ENCODE data around the gene SPOPL.

The SPOPL gene

DNA sequence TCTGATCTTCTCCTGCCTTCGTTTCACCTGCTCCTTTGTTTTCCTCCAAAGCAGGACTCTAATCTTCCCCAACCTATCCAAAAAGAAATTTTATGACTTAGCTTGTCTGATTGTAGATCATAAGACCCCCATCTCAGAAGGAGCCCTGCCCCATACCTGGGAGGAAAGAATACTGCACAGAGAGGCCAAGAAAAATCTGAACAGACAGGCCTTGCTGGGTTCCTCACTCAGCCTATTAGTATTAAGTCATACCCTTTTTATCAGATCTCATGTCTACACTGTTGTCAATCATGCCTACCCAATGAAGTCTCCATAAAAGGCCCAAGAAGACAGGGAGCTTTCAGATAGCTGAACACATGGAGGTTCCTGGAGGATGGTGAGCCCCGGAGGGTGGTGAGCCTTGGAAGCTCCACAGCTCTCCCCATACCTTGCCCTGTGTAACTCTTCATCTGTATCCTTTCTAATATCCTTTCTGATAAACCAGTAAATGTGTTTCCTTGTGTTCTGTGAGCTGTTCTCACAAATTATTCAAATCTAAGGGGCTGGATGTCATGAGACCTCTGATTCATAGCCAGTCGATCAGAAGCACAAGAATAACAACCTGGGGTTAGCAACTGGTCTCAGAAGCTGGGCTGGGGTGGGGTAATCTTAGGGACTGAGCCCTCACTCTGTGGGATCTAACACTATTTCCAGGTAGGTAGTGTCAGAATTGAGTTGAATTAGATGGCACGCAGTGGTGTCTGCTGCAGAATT lies 108.8 kb downstream of the SPOPL start:
- H3K9ac ChIP-seq (ENCODE audit: low read length) = no peak overlapping the region
- H3K9me3 ChIP-seq (ENCODE audit: low read length) = no peaks in the 10 kb centered on the region
- H3K4me1 ChIP-seq (ENCODE audit: insufficient read depth, low read length) = no peaks in the 10 kb centered on the region
- H3K36me3 ChIP-seq (ENCODE audit: insufficient read depth, low read length) = no peaks in the 10 kb centered on the region
- H3K27me3 ChIP-seq (ENCODE audit: control insufficient read depth in 1 of 2, insufficient read depth in 2 of 2, low read length in 2 of 2) = no peaks in the 10 kb centered on the region
- no peak overlapping the region for H3K27ac ChIP-seq (ENCODE audit: low read depth, low read length)
- no peak overlapping the region for H3K4me3 ChIP-seq (ENCODE audit: low read depth in 1 of 2, low read length in 2 of 2)

DNA sequence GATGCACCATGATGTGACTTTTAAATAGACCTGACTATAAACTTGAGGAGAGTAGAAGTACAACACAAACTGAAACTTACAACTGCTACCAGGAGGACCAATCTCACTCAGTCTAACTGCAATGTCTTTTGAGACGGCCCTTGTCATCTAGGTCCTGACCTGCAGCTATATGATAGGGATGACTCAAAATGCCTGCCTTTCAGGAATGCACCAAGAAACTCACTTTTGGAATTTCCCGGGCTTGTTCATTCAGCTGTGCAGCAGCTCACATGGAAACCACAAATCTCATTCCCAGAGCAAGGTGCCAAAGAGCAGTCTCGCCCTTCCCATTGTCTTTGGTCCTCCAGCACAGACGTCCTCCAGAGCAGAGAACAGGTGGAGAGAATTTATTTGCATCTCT lies 113.7 kb downstream of the SPOPL start:
- Histone ChIP-seq H3K27me3 (ENCODE audit: control insufficient read depth in 1 of 2, insufficient read depth in 2 of 2, low read length in 2 of 2) (no peaks in the 10 kb centered on the region), H3K27ac (ENCODE audit: low read depth, low read length) (no peak overlapping the region), H3K9me3 (ENCODE audit: low read length) (no peaks in the 10 kb centered on the region), H3K4me3 (ENCODE audit: low read depth in 1 of 2, low read length in 2 of 2) (no peak overlapping the region), H3K36me3 (ENCODE audit: insufficient read depth, low read length) (no peaks in the 10 kb centered on the region), H3K4me1 (ENCODE audit: insufficient read depth, low read length) (no peaks in the 10 kb centered on the region), H3K9ac (ENCODE audit: low read length) (no peak overlapping the region)

GRCh38 chr2:138617026-138617425 lies 115.5 kb downstream of the SPOPL start:
- Histone ChIP-seq H3K27ac (ENCODE audit: low read depth, low read length) (no peak overlapping the region), H3K27me3 (ENCODE audit: control insufficient read depth in 1 of 2, insufficient read depth in 2 of 2, low read length in 2 of 2) (no peaks in the 10 kb centered on the region), H3K4me3 (ENCODE audit: low read depth in 1 of 2, low read length in 2 of 2) (no peak overlapping the region), H3K4me1 (ENCODE audit: insufficient read depth, low read length) (no peaks in the 10 kb centered on the region), H3K9ac (ENCODE audit: low read length) (no peak overlapping the region), H3K9me3 (ENCODE audit: low read length) (no peaks in the 10 kb centered on the region), H3K36me3 (ENCODE audit: insufficient read depth, low read length) (no peaks in the 10 kb centered on the region)

DNA sequence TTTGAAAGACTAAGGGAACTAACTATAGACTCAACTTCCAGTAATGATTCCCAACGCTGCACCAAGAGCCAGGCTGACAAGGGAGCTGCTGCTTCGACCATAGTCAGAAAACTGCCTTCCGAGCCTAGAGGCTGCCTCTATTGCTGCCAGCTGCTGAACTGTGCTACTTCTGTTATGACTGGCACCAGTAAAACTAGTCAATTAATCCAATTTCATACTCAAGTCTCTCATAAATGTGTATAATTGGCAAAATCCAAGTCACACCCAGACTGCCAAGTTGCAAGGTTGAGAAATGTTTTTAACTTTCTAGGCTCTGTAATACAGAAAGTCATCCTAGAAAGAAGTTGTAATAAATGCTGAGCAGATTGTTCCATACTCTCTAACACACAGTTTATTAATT lies 117.4 kb downstream of the SPOPL start:
- no peaks in the 10 kb centered on the region for H3K4me1 ChIP-seq (ENCODE audit: insufficient read depth, low read length)
- no peaks in the 10 kb centered on the region for H3K27me3 ChIP-seq (ENCODE audit: control insufficient read depth in 1 of 2, insufficient read depth in 2 of 2, low read length in 2 of 2)
- H3K9me3 ChIP-seq (ENCODE audit: low read length) = no peaks in the 10 kb centered on the region
- H3K27ac ChIP-seq (ENCODE audit: low read depth, low read length) = no peak overlapping the region
- no peak overlapping the region for H3K9ac ChIP-seq (ENCODE audit: low read length)
- no peaks in the 10 kb centered on the region for H3K36me3 ChIP-seq (ENCODE audit: insufficient read depth, low read length)
- H3K4me3 ChIP-seq (ENCODE audit: low read depth in 1 of 2, low read length in 2 of 2) = no peak overlapping the region

GRCh38 chr2:138620431-138620830 lies 118.9 kb downstream of the SPOPL start:
- no peak overlapping the region for H3K27ac ChIP-seq (ENCODE audit: low read depth, low read length)
- H3K36me3 ChIP-seq (ENCODE audit: insufficient read depth, low read length) = no peaks in the 10 kb centered on the region
- no peak overlapping the region for H3K4me3 ChIP-seq (ENCODE audit: low read depth in 1 of 2, low read length in 2 of 2)
- no peaks in the 10 kb centered on the region for H3K4me1 ChIP-seq (ENCODE audit: insufficient read depth, low read length)
- no peak overlapping the region for H3K9ac ChIP-seq (ENCODE audit: low read length)
- no peaks in the 10 kb centered on the region for H3K9me3 ChIP-seq (ENCODE audit: low read length)
- no peaks in the 10 kb centered on the region for H3K27me3 ChIP-seq (ENCODE audit: control insufficient read depth in 1 of 2, insufficient read depth in 2 of 2, low read length in 2 of 2)

DNA sequence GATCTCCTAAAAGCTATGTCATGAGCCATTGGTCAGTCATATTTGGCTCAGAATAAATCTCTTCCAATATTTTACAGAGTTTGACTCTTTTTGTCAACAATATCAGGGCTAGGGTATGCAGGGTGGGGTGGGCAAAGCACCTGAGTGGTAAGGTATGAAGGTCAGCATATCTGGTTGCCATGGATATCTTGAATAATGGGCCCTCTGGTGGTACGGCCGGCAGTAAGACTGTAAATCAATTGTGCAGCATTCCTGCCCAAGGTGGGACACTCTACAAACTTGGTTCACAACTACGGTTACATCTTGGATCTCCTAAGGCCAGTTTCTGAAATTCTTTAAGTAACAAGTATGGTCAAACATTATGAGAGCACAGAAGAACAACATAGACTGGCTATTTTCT lies 119.6 kb downstream of the SPOPL start:
- H3K27me3 ChIP-seq (ENCODE audit: control insufficient read depth in 1 of 2, insufficient read depth in 2 of 2, low read length in 2 of 2) = no peaks in the 10 kb centered on the region
- no peaks in the 10 kb centered on the region for H3K9me3 ChIP-seq (ENCODE audit: low read length)
- H3K36me3 ChIP-seq (ENCODE audit: insufficient read depth, low read length) = no peaks in the 10 kb centered on the region
- no peak overlapping the region for H3K9ac ChIP-seq (ENCODE audit: low read length)
- H3K4me3 ChIP-seq (ENCODE audit: low read depth in 1 of 2, low read length in 2 of 2) = no peak overlapping the region
- H3K27ac ChIP-seq (ENCODE audit: low read depth, low read length) = no peak overlapping the region
- no peaks in the 10 kb centered on the region for H3K4me1 ChIP-seq (ENCODE audit: insufficient read depth, low read length)

DNA sequence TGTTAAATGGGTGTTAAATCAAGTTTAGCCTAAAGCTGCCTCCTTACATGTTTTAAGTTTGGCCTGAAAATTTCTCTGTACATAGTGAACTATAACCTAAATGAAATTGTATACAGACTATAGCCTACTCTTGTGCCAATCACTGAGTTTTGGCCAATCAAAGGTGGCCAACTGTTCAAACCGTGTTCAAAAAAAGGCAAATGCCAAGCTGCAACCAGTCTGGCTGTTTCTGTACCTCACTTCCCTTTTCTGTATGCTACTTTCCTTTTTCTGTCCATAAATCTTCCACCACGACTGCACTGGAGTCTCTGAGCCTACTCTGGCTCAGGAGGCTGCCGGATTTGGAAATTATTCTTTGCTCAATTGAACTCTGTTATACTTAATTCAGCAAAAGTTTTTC lies 121.0 kb downstream of the SPOPL start:
- Histone ChIP-seq H3K27ac (ENCODE audit: low read depth, low read length) (no peak overlapping the region), H3K9ac (ENCODE audit: low read length) (no peak overlapping the region), H3K4me1 (ENCODE audit: insufficient read depth, low read length) (no peaks in the 10 kb centered on the region), H3K36me3 (ENCODE audit: insufficient read depth, low read length) (no peaks in the 10 kb centered on the region), H3K9me3 (ENCODE audit: low read length) (no peaks in the 10 kb centered on the region), H3K27me3 (ENCODE audit: control insufficient read depth in 1 of 2, insufficient read depth in 2 of 2, low read length in 2 of 2) (no peaks in the 10 kb centered on the region), H3K4me3 (ENCODE audit: low read depth in 1 of 2, low read length in 2 of 2) (no peak overlapping the region)

All from muscle layer of colon (tissue), 2 donors.